Cerebellar cortex (tissue), 1 donor: ENCODE results near the gene ERMAP.

Source experiments
- DNase-seq: peaks from one replicate; pipeline ENCODE4 v3.0.0-alpha.2; 2015; ENCODE audit warnings: low spot score

The ERMAP gene

GRCh38 chr1:42877380-42877779, 60.5 kb downstream of the ERMAP start:
- no peak for DNase-seq

- DNase-seq: no peak
These were observed 63.5 kb downstream of the ERMAP start for GRCh38 chr1:42880384-42880783.

GRCh38 chr1:42886046-42886739, 69.3 kb downstream of the ERMAP start:
- no peak for DNase-seq

- DNase-seq: no peak
These were observed 69.9 kb downstream of the ERMAP start for GRCh38 chr1:42886800-42887199.

GRCh38 chr1:42887366-42887765, 70.4 kb downstream of the ERMAP start:
- DNase-seq: no peak

- DNase-seq: no peak
These were observed 71.2 kb downstream of the ERMAP start for GRCh38 chr1:42888013-42888633.

- no peak for DNase-seq
These were observed 72.3 kb downstream of the ERMAP start for GRCh38 chr1:42889264-42889663.

- DNase-seq: no peak
These were observed 74.7 kb downstream of the ERMAP start for GRCh38 chr1:42891465-42892138.
